Measurements from ENCODE around the gene NCOA3. TPM values are rescaled to one million over a fixed set of nuclear protein-coding genes. Genes with fewer than 3 reads are reported as not detected.
A peak's percentile ranks its signal among the peaks of the same experiment; 100 is the strongest.

NCOA3 gene
- total and polyA plus RNA-seq, 8 donors: 34.5 to 41.5 (median 38.2) TPM

DNA sequence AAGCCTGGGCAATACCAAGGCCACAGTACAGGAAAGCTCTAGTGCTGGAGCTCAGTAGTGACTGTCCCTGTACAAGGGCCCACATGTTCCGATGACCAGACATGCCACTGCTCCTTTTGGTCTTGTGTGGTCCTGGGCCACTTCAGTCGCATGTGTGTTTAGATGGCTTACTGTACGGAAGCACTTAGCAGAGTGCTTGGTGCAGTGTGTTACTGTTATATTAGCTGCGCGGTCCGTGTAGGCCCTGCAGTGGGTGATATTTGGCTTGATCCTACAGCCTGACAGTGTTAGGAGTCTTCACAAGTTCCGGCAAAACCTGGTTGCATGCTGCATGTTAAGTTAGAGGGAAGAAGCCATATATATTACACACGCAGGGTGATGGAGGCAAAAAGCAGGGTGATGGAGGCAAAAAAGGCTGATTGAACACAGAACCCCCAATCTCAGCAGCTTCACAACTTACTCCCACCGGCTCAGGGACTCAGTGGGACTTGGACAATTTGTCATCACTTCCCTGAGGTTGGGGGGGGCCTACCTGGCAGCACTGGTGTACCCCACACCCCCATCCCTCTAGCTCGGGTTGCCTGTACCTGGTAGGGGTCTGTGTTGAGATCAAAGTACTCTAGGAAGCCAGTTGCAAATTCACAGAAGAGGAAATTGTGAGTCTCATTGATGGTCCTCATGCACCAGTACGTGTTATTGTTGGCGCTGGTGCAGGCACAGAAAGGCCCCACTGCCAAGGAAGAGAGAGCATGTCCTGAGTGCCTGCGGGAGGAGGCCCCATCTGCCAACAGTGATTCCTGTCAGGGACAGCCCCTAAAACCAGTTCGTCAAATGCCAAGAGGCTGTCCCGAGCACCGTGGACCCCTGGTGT is 161.0 kb downstream of the NCOA3 start:
- DNase-seq (peak in 1 of 4 donors; percentile 24), ATAC-seq (no peak)
- no peak overlapping the region for H3K4me3 ChIP-seq
- intact Hi-C loops (cut with DNase I): loop anchor here in 1 of 2 donors (5.0 kb wide), 1 partner anchor 960 kb away; no protein-coding TSS in a partner anchor
- H3K27ac ChIP-seq: no peak overlapping the region
- peaks cover 0 to 40% of the 10 kb centered on the region in 2 donors for H3K36me3 ChIP-seq
- no peaks in the 10 kb centered on the region for H3K27me3 ChIP-seq
- peaks cover 0 to 9% of the 10 kb centered on the region in 2 donors for H3K4me1 ChIP-seq
- no peaks in the 10 kb centered on the region for H3K9me3 ChIP-seq
- TF ChIP-seq, protein P1, sequence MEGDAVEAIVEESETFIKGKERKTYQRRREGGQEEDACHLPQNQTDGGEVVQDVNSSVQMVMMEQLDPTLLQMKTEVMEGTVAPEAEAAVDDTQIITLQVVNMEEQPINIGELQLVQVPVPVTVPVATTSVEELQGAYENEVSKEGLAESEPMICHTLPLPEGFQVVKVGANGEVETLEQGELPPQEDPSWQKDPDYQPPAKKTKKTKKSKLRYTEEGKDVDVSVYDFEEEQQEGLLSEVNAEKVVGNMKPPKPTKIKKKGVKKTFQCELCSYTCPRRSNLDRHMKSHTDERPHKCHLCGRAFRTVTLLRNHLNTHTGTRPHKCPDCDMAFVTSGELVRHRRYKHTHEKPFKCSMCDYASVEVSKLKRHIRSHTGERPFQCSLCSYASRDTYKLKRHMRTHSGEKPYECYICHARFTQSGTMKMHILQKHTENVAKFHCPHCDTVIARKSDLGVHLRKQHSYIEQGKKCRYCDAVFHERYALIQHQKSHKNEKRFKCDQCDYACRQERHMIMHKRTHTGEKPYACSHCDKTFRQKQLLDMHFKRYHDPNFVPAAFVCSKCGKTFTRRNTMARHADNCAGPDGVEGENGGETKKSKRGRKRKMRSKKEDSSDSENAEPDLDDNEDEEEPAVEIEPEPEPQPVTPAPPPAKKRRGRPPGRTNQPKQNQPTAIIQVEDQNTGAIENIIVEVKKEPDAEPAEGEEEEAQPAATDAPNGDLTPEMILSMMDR (IDR thresholded peaks at IDR 0.05): no peak

DNA sequence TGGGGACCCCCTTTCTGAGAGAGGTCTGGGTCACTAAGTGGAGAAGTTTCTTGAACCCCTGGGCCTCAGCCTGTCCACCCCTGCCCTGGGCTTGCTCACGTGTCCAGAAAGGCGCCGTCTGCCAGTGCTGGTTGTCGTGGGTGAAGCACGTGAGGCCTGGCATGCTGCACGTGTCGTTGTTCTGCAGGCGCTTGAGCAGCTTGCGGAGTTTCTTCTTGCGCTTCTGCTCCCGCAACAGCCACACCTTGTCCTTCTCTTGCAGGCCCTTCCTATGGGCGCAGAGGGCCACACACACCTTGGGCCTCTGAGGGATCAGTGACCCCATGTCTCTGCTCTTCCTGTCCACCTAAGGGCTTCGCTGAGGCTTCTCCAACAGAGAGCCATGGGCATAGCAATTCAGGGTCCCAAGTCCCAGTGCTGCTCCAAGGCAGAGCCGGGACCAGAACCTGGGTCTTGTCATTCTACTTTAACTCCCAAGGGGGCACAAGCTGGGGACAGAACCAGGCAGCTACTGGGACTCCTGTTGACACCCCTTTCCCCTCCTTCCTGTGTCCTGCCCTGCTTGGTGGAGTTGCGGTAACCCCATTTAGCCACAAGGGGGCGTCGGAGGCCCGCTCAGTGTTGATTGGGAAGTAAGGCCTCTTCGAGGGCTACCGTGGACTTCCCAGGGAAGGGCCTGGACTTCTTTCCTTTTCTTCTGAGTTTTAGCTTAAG is 161.8 kb downstream of the NCOA3 start:
- TF ChIP-seq, protein P1 (IDR thresholded peaks at IDR 0.05): peak; percentile 97 to 98
- ATAC-seq (peak; percentile 95), DNase-seq (peak; percentile 59 to 93 (median 80))
- Histone ChIP-seq H3K27me3 (no peaks in the 10 kb centered on the region), H3K4me1 (peaks cover 0 to 9% of the 10 kb centered on the region in 2 donors), H3K9me3 (no peaks in the 10 kb centered on the region), H3K36me3 (peaks cover 0 to 33% of the 10 kb centered on the region in 2 donors), H3K27ac (no peak overlapping the region), H3K4me3 (no peak overlapping the region)
- intact Hi-C loops (cut with DNase I): loop anchor here in 1 of 2 donors (5.0 kb wide), 1 partner anchor 959 kb away; no protein-coding TSS in a partner anchor

DNA sequence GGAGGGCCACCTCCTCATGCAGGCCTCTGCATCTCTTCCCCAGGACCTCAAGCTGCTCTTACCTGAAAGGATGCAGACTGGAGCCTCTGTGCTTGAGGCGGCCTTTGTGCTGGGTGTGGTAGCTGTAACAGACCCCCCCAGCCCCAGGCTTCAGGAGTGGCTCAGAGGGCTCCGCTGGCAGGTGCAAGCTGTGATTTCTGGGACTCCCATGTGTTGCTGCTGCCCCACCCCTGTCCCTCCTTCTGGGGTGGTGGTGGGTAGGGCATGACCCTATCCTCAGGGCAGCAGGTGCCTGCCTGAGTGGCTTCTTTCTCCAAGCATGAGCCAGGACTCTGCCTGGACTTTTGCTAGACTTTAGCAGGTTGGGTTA is 162.4 kb downstream of the NCOA3 start:
- ATAC-seq (peak; percentile 8), DNase-seq (no peak)
- TF ChIP-seq, protein P1 (IDR thresholded peaks at IDR 0.05): no peak
- H3K4me3 ChIP-seq: no peak overlapping the region
- peaks cover 0 to 9% of the 10 kb centered on the region in 2 donors for H3K4me1 ChIP-seq
- intact Hi-C loops (cut with DNase I): loop anchor here in 1 of 2 donors (5.0 kb wide), 1 partner anchor 958 kb away; no protein-coding TSS in a partner anchor
- H3K36me3 ChIP-seq: peaks cover 0 to 27% of the 10 kb centered on the region in 2 donors
- H3K9me3 ChIP-seq: no peaks in the 10 kb centered on the region
- H3K27me3 ChIP-seq: no peaks in the 10 kb centered on the region
- no peak overlapping the region for H3K27ac ChIP-seq

DNA sequence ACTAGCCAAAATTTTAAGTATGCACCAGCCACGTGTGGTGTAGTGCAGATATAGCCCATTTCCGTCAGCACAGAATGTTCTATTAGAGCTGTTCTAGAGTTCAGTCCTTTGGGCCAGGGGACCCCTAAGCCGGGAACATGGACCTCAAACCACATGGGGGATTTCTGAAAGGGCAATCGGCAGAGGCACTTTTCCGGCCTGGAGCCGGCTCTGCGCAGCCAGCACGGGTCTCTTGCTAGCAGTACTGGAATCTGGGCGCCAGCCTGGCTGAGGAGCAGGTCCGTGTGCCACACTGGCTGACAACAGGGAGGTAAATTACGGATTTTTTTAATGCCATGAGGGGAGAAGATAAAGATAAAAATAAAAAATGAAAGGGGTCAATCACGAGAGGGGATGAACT is 163.1 kb downstream of the NCOA3 start:
- Histone ChIP-seq H3K27ac (no peak overlapping the region), H3K36me3 (peaks cover 0 to 24% of the 10 kb centered on the region in 2 donors), H3K27me3 (no peaks in the 10 kb centered on the region), H3K4me3 (no peak overlapping the region), H3K4me1 (peaks cover 0 to 9% of the 10 kb centered on the region in 2 donors), H3K9me3 (no peaks in the 10 kb centered on the region)
- TF ChIP-seq, protein P1 (IDR thresholded peaks at IDR 0.05): no peak
- intact Hi-C loops (cut with DNase I): loop anchor here in 1 of 2 donors (5.0 kb wide), 1 partner anchor 958 kb away; no protein-coding TSS in a partner anchor
- DNase-seq (no peak), ATAC-seq (no peak)
